ENCODE results near the gene AARS2.

AARS2 gene

DNA sequence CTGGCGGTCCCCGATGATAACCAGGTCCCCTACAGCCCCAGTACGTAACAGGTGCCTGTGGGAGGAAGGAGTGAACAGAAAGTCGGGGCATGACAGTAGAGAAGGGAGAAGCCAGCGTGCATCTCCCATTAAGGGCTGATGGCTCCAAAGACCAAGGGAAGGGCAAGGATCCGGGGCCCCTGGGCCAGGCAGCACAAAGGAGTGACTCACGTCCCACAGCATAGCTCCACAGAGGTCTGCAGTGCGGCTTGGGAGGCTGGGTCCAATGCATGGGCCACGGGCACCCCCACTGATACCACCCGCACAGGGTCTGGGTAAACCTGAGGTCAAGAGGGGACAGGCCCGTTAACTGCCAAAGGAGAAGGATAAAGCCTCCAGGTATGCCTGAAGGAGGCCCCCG lies 10.3 kb downstream of the AARS2 start:
- H3K27me3 Mint-ChIP-seq, result peaks cover 19% of the 10 kb centered on the region
- H3K36me3 Mint-ChIP-seq (ENCODE audit: low read depth), result peaks cover 86% of the 10 kb centered on the region
- no peak overlapping the region for H3K27ac Mint-ChIP-seq
- H3K4me3 Mint-ChIP-seq, result no peak overlapping the region
- peaks cover 18% of the 10 kb centered on the region for H3K4me1 Mint-ChIP-seq (ENCODE audit: low read depth)
- intact Hi-C loops (cut with micrococcal nuclease), result no loop called here
- no peaks in the 10 kb centered on the region for H3K9me3 Mint-ChIP-seq

DNA sequence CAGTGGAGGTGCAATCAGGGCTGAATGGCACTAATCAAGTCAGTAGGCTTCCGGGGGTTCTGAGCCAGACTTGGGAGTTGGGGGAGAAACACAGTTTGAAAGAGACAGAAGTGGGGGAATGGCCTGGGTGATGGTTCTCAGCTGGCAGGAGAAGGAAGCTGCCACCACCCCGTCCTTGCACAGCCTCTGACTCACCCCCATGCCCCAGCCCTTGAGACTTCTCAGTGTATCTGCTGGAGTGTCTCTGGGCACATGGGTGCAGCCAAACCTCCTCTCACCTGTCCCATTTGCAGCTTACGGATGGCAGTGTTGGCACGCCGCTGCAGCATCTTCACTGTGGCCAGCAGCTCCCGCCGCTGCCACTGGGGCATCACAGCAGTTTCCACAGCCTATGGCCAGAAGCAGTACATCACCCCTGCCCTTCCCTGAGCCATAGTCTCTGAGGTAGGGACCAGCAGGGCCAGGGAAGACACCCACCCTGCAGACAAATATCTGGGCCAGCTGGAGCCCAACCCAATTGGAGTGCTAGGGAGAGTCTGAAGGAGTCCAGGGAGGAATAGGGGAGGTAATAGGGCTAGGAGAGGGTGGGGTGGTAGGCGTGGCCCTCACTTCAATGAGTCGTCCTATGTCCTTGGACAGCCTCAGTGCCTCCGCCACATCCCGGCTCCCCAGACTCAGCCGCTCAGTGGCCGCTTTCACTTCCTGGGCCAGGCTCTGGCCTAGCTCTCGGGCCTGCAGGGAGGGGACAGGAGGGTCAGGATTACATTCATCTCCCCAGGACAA lies 11.2 kb downstream of the AARS2 start:
- Mint-ChIP-seq H3K4me3 (no peak overlapping the region), H3K36me3 (ENCODE audit: low read depth) (peaks cover 77% of the 10 kb centered on the region), H3K27me3 (peaks cover 26% of the 10 kb centered on the region), H3K27ac (no peak overlapping the region), H3K4me1 (ENCODE audit: low read depth) (peaks cover 24% of the 10 kb centered on the region), H3K9me3 (no peaks in the 10 kb centered on the region)
- intact Hi-C loops (cut with micrococcal nuclease), result no loop called here

DNA sequence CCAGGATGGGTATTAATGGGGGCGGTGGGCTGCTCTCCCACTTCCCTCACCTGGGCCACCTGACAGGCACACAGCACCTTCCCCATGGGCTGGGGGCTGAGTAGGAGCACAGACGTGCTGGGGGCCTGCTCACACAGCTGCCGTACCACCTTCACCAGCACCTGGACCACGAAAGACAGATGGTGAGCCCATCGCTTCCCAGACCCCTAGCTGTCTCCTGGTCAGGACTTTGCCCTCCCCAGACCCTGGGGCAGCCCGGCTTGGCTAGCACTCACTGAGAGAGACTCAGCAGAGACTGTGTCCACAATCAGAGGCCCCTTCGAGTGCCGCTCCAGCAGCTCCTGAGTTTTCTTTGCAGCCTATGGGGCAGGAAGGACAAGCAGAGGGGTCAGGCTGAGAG lies 12.0 kb downstream of the AARS2 start:
- H3K27ac Mint-ChIP-seq, result no peak overlapping the region
- H3K4me1 Mint-ChIP-seq (ENCODE audit: low read depth), result peaks cover 30% of the 10 kb centered on the region
- peaks cover 69% of the 10 kb centered on the region for H3K36me3 Mint-ChIP-seq (ENCODE audit: low read depth)
- no peaks in the 10 kb centered on the region for H3K9me3 Mint-ChIP-seq
- H3K4me3 Mint-ChIP-seq, result no peak overlapping the region
- H3K27me3 Mint-ChIP-seq, result peaks cover 35% of the 10 kb centered on the region
- intact Hi-C loops (cut with micrococcal nuclease), result no loop called here

DNA sequence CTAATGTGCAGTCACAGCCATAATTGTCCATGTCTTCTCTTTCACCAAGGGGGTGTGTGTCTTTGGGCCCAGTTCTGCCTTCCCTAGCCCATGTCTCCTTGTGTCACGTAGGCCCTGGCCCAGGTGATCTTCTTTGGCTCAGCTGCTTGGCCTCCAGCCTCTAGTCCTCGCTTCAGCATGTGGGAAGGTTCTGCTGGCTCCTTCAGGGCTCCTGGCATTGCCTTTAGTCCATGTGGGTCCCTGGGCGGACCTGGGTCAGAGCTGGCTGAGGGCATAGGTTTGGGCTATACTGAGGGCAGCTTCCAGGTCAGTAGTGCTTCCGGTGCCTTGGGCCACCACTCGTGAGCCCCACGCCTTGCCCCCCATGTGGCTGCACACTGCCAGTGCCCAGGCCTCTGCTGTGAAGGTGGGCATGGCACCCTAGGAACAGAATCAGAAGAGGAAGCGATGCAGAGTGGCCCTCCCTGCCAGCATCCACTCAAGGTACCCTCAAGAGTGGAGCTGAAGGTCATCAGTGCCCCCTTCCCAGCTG lies 12.8 kb downstream of the AARS2 start:
- H3K9me3 Mint-ChIP-seq, result no peaks in the 10 kb centered on the region
- no peak overlapping the region for H3K27ac Mint-ChIP-seq
- H3K27me3 Mint-ChIP-seq, result peaks cover 37% of the 10 kb centered on the region
- H3K4me3 Mint-ChIP-seq, result no peak overlapping the region
- intact Hi-C loops (cut with micrococcal nuclease), result no loop called here
- peaks cover 61% of the 10 kb centered on the region for H3K36me3 Mint-ChIP-seq (ENCODE audit: low read depth)
- H3K4me1 Mint-ChIP-seq (ENCODE audit: low read depth), result peaks cover 30% of the 10 kb centered on the region

GRCh38 chr6:44298864-44299263 lies 14.3 kb downstream of the AARS2 start:
- Mint-ChIP-seq H3K4me1 (ENCODE audit: low read depth) (peaks cover 30% of the 10 kb centered on the region), H3K36me3 (ENCODE audit: low read depth) (peaks cover 46% of the 10 kb centered on the region), H3K27ac (no peak overlapping the region), H3K27me3 (peaks cover 48% of the 10 kb centered on the region), H3K4me3 (no peak overlapping the region), H3K9me3 (no peaks in the 10 kb centered on the region)
- intact Hi-C loops (cut with micrococcal nuclease), result no loop called here

DNA sequence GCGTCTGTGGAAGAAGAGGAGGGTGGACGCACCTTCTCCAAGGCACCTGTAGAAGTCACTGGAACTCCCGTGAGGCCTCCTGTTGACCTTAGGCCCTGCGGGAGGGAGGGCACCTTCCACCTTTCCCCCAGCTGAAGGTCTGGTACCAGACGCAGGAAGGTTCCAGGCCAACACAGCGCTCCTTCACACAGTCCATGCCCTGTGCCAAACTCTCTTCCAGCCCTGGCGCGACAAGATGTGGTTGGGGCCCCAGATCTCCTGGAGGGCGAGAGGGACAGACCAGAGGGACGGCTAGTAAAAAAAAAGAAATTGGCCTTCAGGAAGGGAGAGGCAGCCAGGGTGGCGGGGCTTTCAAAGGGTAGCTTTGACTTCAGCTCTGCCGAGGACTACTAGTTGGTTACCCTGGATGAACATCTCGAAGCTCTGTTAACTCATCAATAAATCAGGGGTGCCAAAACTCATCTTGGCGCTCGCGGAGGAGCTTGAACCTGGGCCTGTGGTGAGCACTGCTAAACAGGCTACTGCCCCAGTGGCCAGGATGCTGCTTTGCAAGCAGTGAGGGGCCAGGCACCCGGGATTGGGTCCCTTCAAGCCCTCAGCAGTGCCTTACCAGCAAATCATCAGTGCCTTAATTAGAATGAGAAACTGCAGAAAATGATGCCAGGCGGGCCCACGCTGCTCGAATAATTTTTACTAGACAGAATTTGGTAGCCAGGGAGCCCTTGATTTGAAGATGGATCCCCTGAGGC lies 14.9 kb downstream of the AARS2 start:
- Mint-ChIP-seq H3K27ac (no peak overlapping the region), H3K27me3 (peaks cover 48% of the 10 kb centered on the region), H3K4me3 (no peak overlapping the region), H3K4me1 (ENCODE audit: low read depth) (peaks cover 30% of the 10 kb centered on the region), H3K36me3 (ENCODE audit: low read depth) (peaks cover 40% of the 10 kb centered on the region), H3K9me3 (no peaks in the 10 kb centered on the region)
- intact Hi-C loops (cut with micrococcal nuclease), result no loop called here

DNA sequence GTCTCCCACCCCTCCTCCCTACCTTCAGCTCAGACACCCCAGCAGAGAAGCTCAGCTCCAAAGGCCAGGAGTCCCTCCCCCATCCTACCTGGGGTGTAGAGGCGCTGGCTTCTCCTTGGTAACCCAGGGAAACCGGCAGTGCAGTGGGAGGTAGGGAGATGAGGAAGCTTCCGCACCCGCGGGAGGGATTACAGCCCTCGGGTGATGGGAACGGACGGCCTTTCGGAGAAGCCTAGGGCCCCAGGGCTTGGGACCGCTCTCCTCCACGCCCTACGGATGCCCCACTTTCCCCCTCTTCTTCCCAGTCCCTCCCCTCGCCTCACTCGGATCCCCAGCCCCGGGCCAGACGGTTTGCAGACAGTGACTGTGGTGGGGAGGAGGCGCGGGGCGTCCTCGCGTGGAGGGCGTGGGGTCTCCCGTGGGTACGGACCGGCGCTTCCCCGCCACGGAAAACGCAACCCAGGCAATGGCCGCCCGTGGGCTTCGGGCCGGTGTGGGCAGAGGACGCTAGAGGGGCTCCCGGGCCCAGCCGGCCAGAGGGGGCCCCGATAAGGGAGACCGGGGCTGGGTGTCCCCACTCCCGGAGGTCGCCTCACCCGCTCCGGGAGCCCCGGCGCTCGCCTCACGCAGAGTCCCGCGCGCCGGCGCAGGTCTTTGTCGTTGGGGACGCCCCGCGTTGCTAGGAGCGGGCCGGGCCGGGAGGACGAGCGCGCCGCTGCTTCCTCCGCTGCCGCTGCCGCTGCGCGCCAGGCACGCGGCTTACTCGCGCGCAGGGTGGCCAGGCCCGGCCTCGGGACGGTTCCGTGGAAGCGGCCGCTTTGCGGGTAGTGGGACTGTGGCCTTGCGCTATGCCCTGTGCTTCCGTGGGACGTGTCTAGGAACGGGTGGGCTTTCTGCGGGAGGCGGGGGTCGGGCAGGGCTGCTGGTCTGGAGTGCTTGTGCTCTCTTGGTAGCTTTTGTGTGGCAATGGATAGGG lies 15.8 kb downstream of the AARS2 start:
- intact Hi-C loops (cut with micrococcal nuclease), result no loop called here
- Mint-ChIP-seq H3K9me3 (no peaks in the 10 kb centered on the region), H3K4me1 (ENCODE audit: low read depth) (peaks cover 25% of the 10 kb centered on the region), H3K27me3 (peaks cover 54% of the 10 kb centered on the region), H3K36me3 (ENCODE audit: low read depth) (peaks cover 31% of the 10 kb centered on the region), H3K4me3 (peak overlapping the region; percentile 30), H3K27ac (no peak overlapping the region)

- H3K9me3 Mint-ChIP-seq, result no peaks in the 10 kb centered on the region
Measured at GRCh38 chr6:44294832-44295791, 18.0 kb downstream of the AARS2 start.

GRCh38 chr6:44292661-44293365 lies 20.3 kb downstream of the AARS2 start:
- H3K27ac Mint-ChIP-seq, result no peak overlapping the region
- H3K27me3 Mint-ChIP-seq, result peaks cover 66% of the 10 kb centered on the region
- H3K4me1 Mint-ChIP-seq (ENCODE audit: low read depth), result peaks cover 12% of the 10 kb centered on the region
- no peak overlapping the region for H3K4me3 Mint-ChIP-seq
- intact Hi-C loops (cut with micrococcal nuclease), result no loop called here
- H3K36me3 Mint-ChIP-seq (ENCODE audit: low read depth), result no peaks in the 10 kb centered on the region
- no peaks in the 10 kb centered on the region for H3K9me3 Mint-ChIP-seq

More at GRCh38 chr6:44294832-44295791, 18.0 kb downstream of the AARS2 start:
- H3K36me3 Mint-ChIP-seq (ENCODE audit: low read depth), result peaks cover 9% of the 10 kb centered on the region
- peaks cover 15% of the 10 kb centered on the region for H3K4me1 Mint-ChIP-seq (ENCODE audit: low read depth)
- no peak overlapping the region for H3K27ac Mint-ChIP-seq
- intact Hi-C loops (cut with micrococcal nuclease), result no loop called here
- H3K27me3 Mint-ChIP-seq, result peaks cover 71% of the 10 kb centered on the region
- H3K4me3 Mint-ChIP-seq, result no peak overlapping the region

DNA sequence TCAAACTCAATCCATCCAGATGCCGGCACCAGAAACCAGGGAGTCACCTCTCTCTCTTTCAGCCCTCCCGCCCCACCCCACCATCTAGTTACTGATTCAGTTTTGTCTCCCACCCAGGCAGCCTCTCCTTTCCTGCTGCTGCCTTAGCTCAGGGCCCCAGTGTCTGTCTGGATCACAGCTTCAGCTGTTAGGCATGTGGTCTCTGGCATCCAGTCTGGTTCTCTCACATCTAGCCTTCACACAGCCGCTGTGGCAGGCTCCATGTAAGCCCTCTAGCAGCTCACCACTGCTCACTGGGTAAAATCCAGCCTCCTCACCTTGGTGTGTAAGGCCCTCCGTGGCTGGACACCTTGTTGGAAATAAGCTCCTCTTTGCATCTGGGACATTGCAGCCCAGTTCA lies 21.3 kb downstream of the AARS2 start:
- H3K36me3 Mint-ChIP-seq (ENCODE audit: low read depth), result no peaks in the 10 kb centered on the region
- H3K27ac Mint-ChIP-seq, result no peak overlapping the region
- no peak overlapping the region for H3K4me3 Mint-ChIP-seq
- intact Hi-C loops (cut with micrococcal nuclease), result no loop called here
- H3K9me3 Mint-ChIP-seq, result no peaks in the 10 kb centered on the region
- peaks cover 5% of the 10 kb centered on the region for H3K4me1 Mint-ChIP-seq (ENCODE audit: low read depth)
- H3K27me3 Mint-ChIP-seq, result peaks cover 66% of the 10 kb centered on the region

DNA sequence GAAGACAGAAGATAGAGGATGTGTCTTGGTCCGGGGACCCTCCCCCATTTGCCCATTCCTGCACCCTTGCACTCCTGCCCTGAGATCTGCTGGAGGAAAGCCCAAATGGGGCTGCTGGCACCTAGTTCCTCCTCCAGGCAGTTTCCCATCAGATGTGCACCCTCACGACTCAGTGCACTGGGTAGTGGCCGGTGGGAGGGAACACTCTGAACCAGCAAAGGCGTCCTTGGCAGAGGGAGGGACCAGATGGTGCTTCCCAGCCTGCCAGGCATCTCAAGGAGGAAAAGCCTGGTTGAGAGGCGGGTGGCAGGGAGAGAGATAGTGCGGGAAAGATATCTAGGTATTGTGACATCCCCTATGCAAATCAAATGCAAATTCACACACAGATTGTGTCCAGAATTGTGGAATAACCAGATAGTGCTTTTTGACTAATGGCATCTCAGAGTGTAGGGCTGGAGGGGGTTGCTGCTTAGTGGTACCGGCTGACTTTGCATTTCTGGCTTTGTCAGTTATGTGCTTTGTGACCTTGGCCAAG lies 23.4 kb downstream of the AARS2 start:
- Mint-ChIP-seq H3K4me1 (ENCODE audit: low read depth) (peaks cover under 1% of the 10 kb centered on the region), H3K27ac (no peak overlapping the region), H3K9me3 (no peaks in the 10 kb centered on the region), H3K36me3 (ENCODE audit: low read depth) (no peaks in the 10 kb centered on the region), H3K27me3 (peaks cover 63% of the 10 kb centered on the region), H3K4me3 (no peak overlapping the region)
- intact Hi-C loops (cut with micrococcal nuclease), result no loop called here

DNA sequence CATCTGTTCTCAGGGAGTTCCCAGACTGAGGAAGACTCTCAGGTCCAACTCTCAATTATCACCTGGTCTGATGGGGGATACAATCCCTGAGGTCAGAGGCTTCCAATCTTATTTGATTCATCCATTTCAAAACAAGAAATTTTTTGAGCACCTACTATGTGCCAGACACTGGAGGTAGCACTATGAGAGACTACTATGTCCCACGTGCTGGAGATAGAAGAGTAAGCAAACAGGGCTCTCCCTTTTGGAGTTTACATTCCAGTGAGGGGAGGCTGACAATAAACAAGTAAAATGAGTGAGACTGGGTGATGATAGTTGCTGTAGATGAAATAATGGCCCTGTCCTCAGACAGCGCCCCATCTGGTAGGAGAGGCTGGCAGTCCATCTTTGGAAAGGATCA lies 26.4 kb downstream of the AARS2 start:
- H3K9me3 Mint-ChIP-seq, result no peaks in the 10 kb centered on the region
- H3K27me3 Mint-ChIP-seq, result peaks cover 71% of the 10 kb centered on the region
- H3K27ac Mint-ChIP-seq, result no peak overlapping the region
- H3K4me3 Mint-ChIP-seq, result no peak overlapping the region
- no peaks in the 10 kb centered on the region for H3K36me3 Mint-ChIP-seq (ENCODE audit: low read depth)
- intact Hi-C loops (cut with micrococcal nuclease), result no loop called here
- peaks cover 16% of the 10 kb centered on the region for H3K4me1 Mint-ChIP-seq (ENCODE audit: low read depth)

Data from dendritic cell treated with granulocyte-macrophage colony-stimulating factor and Interleukin-4, amounts not matched to agents 40 ng/mL and 50 ng/mL, for 4 days (primary cell).